OCI-LY7 (cell line): Measurements from ENCODE around the gene GLDN. TPM values are rescaled to one million over a fixed set of nuclear protein-coding genes. Genes with fewer than 3 reads are reported as not detected.

Experiments
- BruUV-seq: library from RNA; stranded (reverse); fragments of 400-500 nt; replicated peaks from 2 replicates; lab custom pipeline; 2021; lab: Mats Ljungman, UMichigan
- CTCF ChIA-PET: fragments of 300-600 bp; sonication (Branson Sonifier 250); formaldehyde crosslinking; loops from one replicate; lab custom pipeline; 2022; ENCODE audit warnings: antibody characterized with exemption; ENCODE audit not compliant: unreplicated experiment; lab: Charles Lee
- POLR2A ChIA-PET: fragments of 300-600 bp; sonication (Branson Sonifier 250); formaldehyde crosslinking; loops from one replicate; lab custom pipeline; 2022; ENCODE audit warnings: antibody characterized with exemption; lab: Charles Lee
- DNase-seq: peaks from one replicate; pipeline ENCODE4 v3.0.0-alpha.2; 2015; ENCODE audit warnings: low spot score
- H2AFZ ChIP-seq: fragments of 200-600 bp; sonication (generic), shearing (Covaris generic); 2 replicates; pipeline ENCODE4 v1.6.1; 2014; ENCODE audit warnings: mild to moderate bottlenecking, antibody characterized with exemption, low read length, moderate library complexity
- H3K27ac ChIP-seq: fragments of 200-600 bp; sonication (generic); 2 replicates; pipeline ENCODE4 v1.5.1; 2014; ENCODE audit warnings: mixed run types, low read depth, mild to moderate bottlenecking, moderate library complexity, low read length, inconsistent platforms; ENCODE audit not compliant: poor library complexity, severe bottlenecking
- H3K36me3 ChIP-seq: fragments of 200-600 bp; sonication (generic); 2 replicates; pipeline ENCODE4 v1.6.1; 2014; ENCODE audit warnings: mild to moderate bottlenecking, antibody characterized with exemption, low read length, moderate library complexity, mixed read lengths; ENCODE audit not compliant: insufficient read depth
- H3K4me1 ChIP-seq: fragments of 200-600 bp; sonication (generic); 2 replicates; pipeline ENCODE4 v1.5.1; 2014; ENCODE audit warnings: mild to moderate bottlenecking, low read length; ENCODE audit not compliant: insufficient read depth, poor library complexity, severe bottlenecking
- H3K4me2 ChIP-seq: fragments of 200-600 bp; sonication (generic); 2 replicates; pipeline ENCODE4 v1.6.1; 2014; ENCODE audit warnings: mild to moderate bottlenecking, low read length
- H3K4me3 ChIP-seq: fragments of 200-600 bp; sonication (generic); 2 replicates; pipeline ENCODE4 v1.5.1; 2014; ENCODE audit warnings: mild to moderate bottlenecking, low read depth, low read length; ENCODE audit not compliant: poor library complexity, severe bottlenecking
- H3K79me2 ChIP-seq: fragments of 200-600 bp; sonication (generic); 2 replicates; pipeline ENCODE4 v1.6.1; 2016; ENCODE audit warnings: low read depth, mild to moderate bottlenecking, low read length, moderate library complexity, mixed read lengths; ENCODE audit not compliant: insufficient read depth
- H3K9me2 ChIP-seq: fragments of 200-600 bp; sonication (generic); 2 replicates; pipeline ENCODE4 v1.6.1; 2016; ENCODE audit warnings: mild to moderate bottlenecking, low read length, mixed read lengths; ENCODE audit not compliant: insufficient read depth
- H3K9me3 ChIP-seq: fragments of 200-600 bp; sonication (generic); 2 replicates; pipeline ENCODE4 v1.6.1; 2014; ENCODE audit warnings: mild to moderate bottlenecking, mixed run types, low read length, mixed read lengths
- H4K20me1 ChIP-seq: fragments of 200-600 bp; sonication (generic); 2 replicates; pipeline ENCODE4 v1.6.1; 2014; ENCODE audit warnings: mild to moderate bottlenecking, antibody characterized with exemption, low read length, moderate library complexity, mixed read lengths; ENCODE audit not compliant: insufficient read depth
- CTCF ChIP-seq: fragments of 200-600 bp; sonication (generic); conservative IDR thresholded peaks from 2 replicates; pipeline ENCODE4 v1.5.1; 2014; ENCODE audit warnings: mild to moderate bottlenecking, antibody characterized with exemption, low read length, moderate library complexity, mixed read lengths
- EZH2phosphoT487 ChIP-seq: fragments of 200-600 bp; sonication (generic); IDR thresholded peaks from 2 replicates; pipeline ENCODE4 v1.6.1; 2018; ENCODE audit warnings: low read depth, borderline replicate concordance, mild to moderate bottlenecking, mixed run types, antibody characterized with exemption, low read length, moderate library complexity, mixed read lengths
- intact Hi-C: fragments of 100-400 bp; cut with micrococcal nuclease; formaldehyde crosslinking; loops from one replicate; pipeline ENCODE4 v1.10.0; 2022; ENCODE audit not compliant: unreplicated experiment
- total RNA-seq, 2 experiments: library from RNA; depleted of rRNA in 1 of 2; stranded (reverse); fragments of >200 nt in 1 of 2; shearing (Covaris generic) in 1 of 2; gene quantifications; 2 replicates each; pipeline ENCODE4 v1.2.3, GENCODE V29; 2014 to 2022

GLDN gene
- total RNA-seq, 2 experiments from 2014 or later, result not detected

- Histone ChIP-seq H3K79me2 (no peaks in the 10 kb centered on the region), H3K36me3 (no peaks in the 10 kb centered on the region), H3K4me3 (no peak overlapping the region), H4K20me1 (no peaks in the 10 kb centered on the region), H3K4me2 (no peak overlapping the region), H2AFZ (no peak overlapping the region), H3K4me1 (no peaks in the 10 kb centered on the region), H3K9me3 (no peaks in the 10 kb centered on the region), H3K27ac (no peak overlapping the region), H3K9me2 (no peaks in the 10 kb centered on the region)
- no TSS peak for BruUV-seq
- DNase-seq, result no peak
- ChIA-PET CTCF (no interaction called here), POLR2A (no interaction called here)
- intact Hi-C loops, result no loop called here
- TF ChIP-seq EZH2phosphoT487, result no peak
- TF ChIP-seq CTCF, result no peak
Observed at GRCh38 chr15:51307325-51307724, 34.1 kb upstream of the GLDN start.

- H3K27ac ChIP-seq, result no peak overlapping the region
- TF ChIP-seq EZH2phosphoT487 (no peak), CTCF (no peak)
- DNase-seq, result no peak
- BruUV-seq, result no TSS peak
- no peaks in the 10 kb centered on the region for H3K9me3 ChIP-seq
- H3K79me2 ChIP-seq, result no peaks in the 10 kb centered on the region
- H3K4me1 ChIP-seq, result no peaks in the 10 kb centered on the region
- no peaks in the 10 kb centered on the region for H3K9me2 ChIP-seq
- ChIA-PET CTCF (no interaction called here), POLR2A (no interaction called here)
- no peak overlapping the region for H3K4me2 ChIP-seq
- no peak overlapping the region for H3K4me3 ChIP-seq
- H2AFZ ChIP-seq, result no peak overlapping the region
- intact Hi-C loops, result no loop called here
- no peaks in the 10 kb centered on the region for H4K20me1 ChIP-seq
- H3K36me3 ChIP-seq, result no peaks in the 10 kb centered on the region
Observed at GRCh38 chr15:51307811-51308210, 33.6 kb upstream of the GLDN start.

- CTCF ChIA-PET, result no interaction called here
- no peak for DNase-seq
- no peaks in the 10 kb centered on the region for H4K20me1 ChIP-seq
- no peak overlapping the region for H3K4me3 ChIP-seq
- H3K36me3 ChIP-seq, result no peaks in the 10 kb centered on the region
- no TSS peak for BruUV-seq
- intact Hi-C loops, result no loop called here
- H3K27ac ChIP-seq, result no peak overlapping the region
- POLR2A ChIA-PET, result no interaction called here
- H3K4me1 ChIP-seq, result no peaks in the 10 kb centered on the region
- no peaks in the 10 kb centered on the region for H3K9me2 ChIP-seq
- H3K4me2 ChIP-seq, result no peak overlapping the region
- H2AFZ ChIP-seq, result no peak overlapping the region
- no peaks in the 10 kb centered on the region for H3K79me2 ChIP-seq
- no peaks in the 10 kb centered on the region for H3K9me3 ChIP-seq
- TF ChIP-seq CTCF (no peak), EZH2phosphoT487 (no peak)
Observed at GRCh38 chr15:51310064-51310463, 31.4 kb upstream of the GLDN start.
